H1 (cell line): ENCODE data around the gene KIF26B. TPM values are rescaled to one million over a fixed set of nuclear protein-coding genes. Genes with fewer than 3 reads are reported as not detected.
A peak's percentile ranks its signal among the peaks of the same experiment; 100 is the strongest.

ENCODE experiments used
- CTCF ChIA-PET: fragments of 300-600 bp; sonication (Branson Sonifier 250); formaldehyde crosslinking; loops from one replicate; lab custom pipeline; 2021; ENCODE audit not compliant: partially characterized antibody; lab: Charles Lee
- POLR2A ChIA-PET: fragments of 300-600 bp; sonication (Branson Sonifier 250); formaldehyde crosslinking; loops from one replicate; lab custom pipeline; 2021; ENCODE audit warnings: inconsistent platforms; ENCODE audit not compliant: partially characterized antibody; lab: Charles Lee
- DNase-seq, 2 experiments: peaks; one replicate each; pipeline versions ENCODE4 v3.0.0 to v3.0.0-alpha.2; 2010 to 2022; ENCODE audit warnings: low spot score in 2 of 2, low read depth in 1 of 2, mixed read lengths in 1 of 2
- FAIRE-seq: peaks from 2 replicates; lab custom pipeline; 2011; peaks lifted over from hg19 to GRCh38; lab: Jason Lieb, UNC
- H2AFZ ChIP-seq: 2 replicates; pipeline ENCODE4 v1.8.1; 2012; ENCODE audit warnings: low read length, inconsistent platforms
- H2AK5ac ChIP-seq: 2 replicates; pipeline ENCODE4 v1.6.1; 2013; ENCODE audit warnings: low read depth, low read length
- H2BK120ac ChIP-seq: replicated peaks from 2 replicates; pipeline ENCODE3; 2013; ENCODE audit warnings: low read depth, low read length, inconsistent platforms
- H2BK12ac ChIP-seq: 2 replicates; pipeline ENCODE4 v1.6.1; 2013; ENCODE audit warnings: low read depth, low read length
- H2BK15ac ChIP-seq: 2 replicates; pipeline ENCODE4 v1.6.1; 2013; ENCODE audit warnings: low read length
- H2BK20ac ChIP-seq: 2 replicates; pipeline ENCODE4 v1.6.1; 2013; ENCODE audit warnings: low read length
- H2BK5ac ChIP-seq: 2 replicates; pipeline ENCODE4 v1.6.1; 2013; ENCODE audit warnings: low read depth, low read length
- H3K14ac ChIP-seq: 2 replicates; pipeline ENCODE4 v1.6.1; 2013; ENCODE audit warnings: inconsistent platforms; ENCODE audit not compliant: insufficient read length
- H3K18ac ChIP-seq: 2 replicates; pipeline ENCODE4 v1.6.1; 2013; ENCODE audit warnings: low read length; ENCODE audit errors: extremely low read depth
- H3K23ac ChIP-seq: 2 replicates; pipeline ENCODE4 v1.6.1; 2013; ENCODE audit warnings: inconsistent platforms; ENCODE audit not compliant: insufficient read length
- H3K23me2 ChIP-seq: 2 replicates; pipeline ENCODE4 v1.6.1; 2013; ENCODE audit warnings: low read depth, low read length
- H3K27ac ChIP-seq: 2 replicates; pipeline ENCODE4 v1.6.1; 2011; ENCODE audit warnings: low read depth, low read length, inconsistent platforms
- H3K27me3 ChIP-seq, 4 experiments: replicated peaks in 1 of 4; 1 replicate in 1 of 4; 2 replicates in 3 of 4; pipeline versions ENCODE4 v1.6.1 to v1.8.1; 2011 to 2013; ENCODE audit warnings: low read length in 3 of 4, mild to moderate bottlenecking in 3 of 4, inconsistent platforms in 2 of 4, mixed read lengths in 2 of 4, moderate library complexity in 1 of 4; ENCODE audit not compliant: control insufficient read depth in 3 of 4, insufficient read depth in 3 of 4; ENCODE audit errors: extremely low read depth in 1 of 4
- H3K36me3 ChIP-seq, 4 experiments: 2 replicates each; pipeline versions ENCODE4 v1.6.1 to v1.8.1; 2011 to 2013; ENCODE audit warnings: mild to moderate bottlenecking in 4 of 4, low read length in 3 of 4, moderate library complexity in 2 of 4, control low read depth in 1 of 4, inconsistent platforms in 1 of 4; ENCODE audit not compliant: insufficient read depth in 4 of 4, control insufficient read depth in 2 of 4
- H3K4ac ChIP-seq: replicated peaks from 2 replicates; pipeline ENCODE3; 2013; ENCODE audit warnings: low read length, low read depth, mixed read lengths, inconsistent platforms; ENCODE audit not compliant: insufficient read length
- H3K4me1 ChIP-seq, 4 experiments: replicated peaks in 1 of 4; 1 replicate in 1 of 4; 2 replicates in 3 of 4; pipeline versions ENCODE4 v1.6.1 to v1.8.1; 2011 to 2013; ENCODE audit warnings: low read length in 3 of 4, inconsistent platforms in 2 of 4, mixed read lengths in 1 of 4; ENCODE audit not compliant: insufficient read depth in 4 of 4, control insufficient read depth in 3 of 4
- H3K4me2 ChIP-seq, 2 experiments: 2 replicates each; pipeline versions ENCODE4 v1.6.1 to v1.8.1; 2011 to 2013; ENCODE audit warnings: low read depth in 2 of 2, low read length in 2 of 2, control low read depth in 1 of 2, inconsistent platforms in 1 of 2, mild to moderate bottlenecking in 1 of 2; ENCODE audit not compliant: insufficient read depth in 1 of 2
- H3K4me3 ChIP-seq, 4 experiments: fragments of 200-600, 300-600 bp in 1 of 4; sonication (generic), shearing (Covaris generic), sonication (Bioruptor Twin) in 1 of 4; 2 replicates each; pipeline versions ENCODE4 v1.5.1 to v1.8.1; 2011 to 2016; ENCODE audit warnings: low read length in 4 of 4, low read depth in 3 of 4, control low read depth in 2 of 4, inconsistent platforms in 2 of 4, mild to moderate bottlenecking in 2 of 4, mixed read lengths in 1 of 4, moderate library complexity in 1 of 4; ENCODE audit not compliant: insufficient read depth in 2 of 4; ENCODE audit errors: extremely low read depth in 1 of 4
- H3K56ac ChIP-seq: replicated peaks from 2 replicates; pipeline ENCODE3; 2013; ENCODE audit warnings: low read depth, mild to moderate bottlenecking, mixed read lengths, low read length, inconsistent platforms; ENCODE audit not compliant: insufficient read length
- H3K79me1 ChIP-seq: 2 replicates; pipeline ENCODE4 v1.6.1; 2013; ENCODE audit warnings: low read depth, low read length, control low read depth
- H3K79me2 ChIP-seq, 2 experiments: 2 replicates each; pipeline versions ENCODE4 v1.6.1 to v1.8.1; 2012 to 2013; ENCODE audit warnings: low read length in 2 of 2, mild to moderate bottlenecking in 2 of 2, inconsistent platforms in 1 of 2; ENCODE audit not compliant: insufficient read depth in 2 of 2, control insufficient read depth in 1 of 2
- H3K9ac ChIP-seq, 4 experiments: replicated peaks in 1 of 4; 1 replicate in 1 of 4; 2 replicates in 3 of 4; pipeline versions ENCODE4 v1.6.1 to v1.8.1; 2011 to 2013; ENCODE audit warnings: low read depth in 3 of 4, low read length in 3 of 4, control low read depth in 2 of 4, mild to moderate bottlenecking in 2 of 4, moderate library complexity in 2 of 4, inconsistent platforms in 1 of 4; ENCODE audit errors: extremely low read depth in 1 of 4
- H3K9me3 ChIP-seq, 2 experiments: 2 replicates each; pipeline versions ENCODE4 v1.6.1 to v1.8.1; 2012 to 2013; ENCODE audit warnings: mild to moderate bottlenecking in 2 of 2, moderate library complexity in 2 of 2, control low read depth in 1 of 2, inconsistent platforms in 1 of 2, low read depth in 1 of 2, low read length in 1 of 2, mixed read lengths in 1 of 2; ENCODE audit not compliant: insufficient read depth in 2 of 2
- H4K20me1 ChIP-seq, 2 experiments: replicated peaks in 1 of 2; 2 replicates each; pipeline versions ENCODE3 to v1.8.1; 2011 to 2013; ENCODE audit warnings: inconsistent platforms in 2 of 2, low read length in 2 of 2, mild to moderate bottlenecking in 1 of 2; ENCODE audit not compliant: insufficient read depth in 2 of 2, control insufficient read depth in 1 of 2
- H4K5ac ChIP-seq: 2 replicates; pipeline ENCODE4 v1.6.1; 2013; ENCODE audit warnings: low read length, low read depth, mixed read lengths, inconsistent platforms; ENCODE audit not compliant: insufficient read length
- H4K8ac ChIP-seq: 2 replicates; pipeline ENCODE4 v1.8.0; 2013; ENCODE audit warnings: mild to moderate bottlenecking, moderate library complexity, low read length, inconsistent platforms; ENCODE audit not compliant: insufficient read depth; ENCODE audit errors: extremely low read depth
- H4K91ac ChIP-seq: replicated peaks from 2 replicates; pipeline ENCODE3; 2013; ENCODE audit warnings: low read length, mixed read lengths, inconsistent platforms; ENCODE audit not compliant: insufficient read length
- GTF2F1 ChIP-seq: IDR thresholded peaks from 2 replicates; pipeline ENCODE4 v1.6.1; 2012; ENCODE audit warnings: low read depth, low read length, improper control_type of control experiment, borderline replicate concordance
- NANOG ChIP-seq: IDR thresholded peaks from 2 replicates; pipeline ENCODE4 v1.6.1; 2011; ENCODE audit warnings: low read length, low read depth, mild to moderate bottlenecking, inconsistent platforms; ENCODE audit not compliant: insufficient read depth, poor library complexity, severe bottlenecking
- WGBS, 2 experiments: shearing (Covaris generic) in 1 of 2; methylation state at CpG; one replicate each; pipeline versions ENCODE4 v1.1.6 to v1.1.7; 2013 to 2015; ENCODE audit warnings: low lambda C conversion rate in 2 of 2, mixed read lengths in 2 of 2, inconsistent platforms in 1 of 2, low coverage in 1 of 2, missing lambda C conversion rate in 1 of 2; ENCODE audit not compliant: insufficient replicate concordance in 2 of 2, insufficient coverage in 1 of 2, insufficient read length in 1 of 2; ENCODE audit errors: extremely low coverage in 1 of 2, missing lambda C conversion rate in 1 of 2; 5-methylcytosine and 5-hydroxymethylcytosine counted together
- polyA plus RNA-seq, 7 experiments: library from polyadenylated mRNA; depleted of rRNA in 3 of 7; stranded (reverse) in 5 of 7; unstranded in 2 of 7; fragments of >200 nt in 5 of 7; fragments of 200-250 nt in 2 of 7; gene quantifications; 1 replicate in 5 of 7; 2 replicates in 1 of 7; 4 replicates in 1 of 7; pipeline versions ENCODE4 v1.2.1 to v1.2.3, GENCODE V29; 2011 to 2013; ENCODE audit warnings: missing spikeins in 2 of 7, mixed read lengths in 2 of 7
- total RNA-seq: library from RNA; stranded (reverse); fragmentation: NEBNext Ultra II Directional; extraction: Animal tissue kit (Norgen Biotek cat#: 25700); gene quantifications from 2 replicates; pipeline ENCODE4 v1.2.1, GENCODE V29; 2021

Gene KIF26B
- total and polyA plus RNA-seq, 2 of the 8 experiments (the other 6 are each of a cell fraction or from before 2014, with no cell fraction given), result 0.06 to 0.28 TPM

DNA sequence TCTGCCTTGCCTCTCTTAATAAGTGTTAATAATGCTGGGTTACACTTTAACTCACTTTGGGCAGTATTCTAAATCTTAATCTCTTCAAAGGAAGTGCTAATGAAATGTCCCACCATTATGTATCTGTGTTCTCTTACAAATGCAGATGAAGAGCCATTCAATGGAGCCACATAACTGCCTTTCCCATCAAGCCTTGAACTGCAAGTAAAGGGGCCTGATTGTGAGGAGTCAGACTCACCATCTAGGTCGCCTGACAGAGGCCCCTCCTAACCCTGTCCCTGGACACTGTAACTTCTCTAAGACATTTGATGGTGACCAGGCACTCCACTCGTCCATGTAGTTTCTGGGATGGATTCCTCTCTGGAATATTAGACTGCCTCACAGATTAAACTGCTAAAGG, 329.4 kb downstream of the KIF26B start:
- WGBS, 2 experiments, result 33% methylated on average over 2 of the region's 2 CpGs; no CpG with 5 or more reads in 1 of the 2 experiments
- CTCF ChIA-PET, result interaction anchor here (1.4 kb wide), 1 partner anchor 32 kb away, joined by 3 read pairs; no protein-coding TSS in a partner anchor
- TF ChIP-seq GTF2F1 (no peak), NANOG (peak; percentile 87)

More for the DNA sequence above, 329.4 kb downstream of the KIF26B start:
- FAIRE-seq (peak; percentile 79), DNase-seq (peak in 1 of 2 experiments; percentile 23)
- H3K18ac ChIP-seq, result no peak overlapping the region
- H2BK120ac ChIP-seq, result no peak overlapping the region
- no peak overlapping the region for H3K56ac ChIP-seq
- H3K27ac ChIP-seq, result no peak overlapping the region
- no peak overlapping the region for H3K23ac ChIP-seq
- H3K36me3 ChIP-seq, result no peaks in the 10 kb centered on the region
- H2BK20ac ChIP-seq, result no peak overlapping the region
- no peaks in the 10 kb centered on the region for H3K9me3 ChIP-seq
- H3K9ac ChIP-seq, result no peak overlapping the region
- H3K4me1 ChIP-seq, result peaks cover 2 to 8% (median 5%) of the 10 kb centered on the region in 4 experiments; a peak in 6 of 7 replicates
- no peaks in the 10 kb centered on the region for H3K79me1 ChIP-seq
- H3K27me3 ChIP-seq, result no peaks in the 10 kb centered on the region; a peak in 1 of 7 replicates
- H3K4me2 ChIP-seq, result peak overlapping the region in 1 of 2 experiments; percentile 41; a peak in 1 of 4 replicates
- no peak overlapping the region for H4K5ac ChIP-seq
- POLR2A ChIA-PET, result interaction anchor here (1.7 kb wide), 1 partner anchor 11 kb away, joined by 3 read pairs; no protein-coding TSS in a partner anchor
- H3K23me2 ChIP-seq, result no peaks in the 10 kb centered on the region
- H4K20me1 ChIP-seq, result no peaks in the 10 kb centered on the region
- peak overlapping the region in 1 of 4 experiments; percentile 11; a peak in 1 of 8 replicates for H3K4me3 ChIP-seq
- no peaks in the 10 kb centered on the region for H3K79me2 ChIP-seq
- H2AFZ ChIP-seq, result no peak overlapping the region
- H2AK5ac ChIP-seq, result no peak overlapping the region
- no peak overlapping the region for H4K91ac ChIP-seq
- no peak overlapping the region for H2BK5ac ChIP-seq
- no peak overlapping the region for H2BK12ac ChIP-seq
- no peak overlapping the region for H2BK15ac ChIP-seq
- no peak overlapping the region for H4K8ac ChIP-seq
- H3K4ac ChIP-seq, result no peak overlapping the region
- no peak overlapping the region for H3K14ac ChIP-seq
